A549 (cell line): ENCODE data around the gene TOM1L2. TPM values are rescaled to one million over a fixed set of nuclear protein-coding genes. Genes with fewer than 3 reads are reported as not detected.

Source experiments
- ATAC-seq, 2 experiments: fragments of 200-7000 bp in 1 of 2; fragments of >200 bp in 1 of 2; cut with Nextera tagmentation in 1 of 2; cut with Tn5 transposase in 1 of 2; 3 replicates each; pipeline versions ENCODE4 v1.8.0 to v1.9.1; 2018 to 2020; ENCODE audit warnings: mild to moderate bottlenecking in 1 of 2, moderate library complexity in 1 of 2
- CTCF ChIA-PET: fragments of 300-600 bp; sonication (Branson Sonifier 250); formaldehyde crosslinking; extraction: SDS; loops from one replicate; lab custom pipeline; 2021; ENCODE audit warnings: antibody characterized with exemption, inconsistent platforms; lab: Yijun Ruan, JAX
- POLR2A ChIA-PET: fragments of 350-600 bp; formaldehyde crosslinking; extraction: SDS; loops from one replicate; lab custom pipeline; 2021; ENCODE audit warnings: antibody characterized with exemption, inconsistent platforms; lab: Yijun Ruan, JAX
- DNase-seq, 2 experiments: peaks; one replicate each; pipeline versions ENCODE4 v3.0.0 to v3.0.0-alpha.2; 2011 to 2016; ENCODE audit warnings: low read depth in 1 of 2, low spot score in 1 of 2
- FAIRE-seq: peaks from 2 replicates; lab custom pipeline; 2011; peaks lifted over from hg19 to GRCh38; lab: Jason Lieb, UNC
- H3K27ac ChIP-seq, 2 experiments: fragments of >200 bp; sonication (Bioruptor Twin); formaldehyde crosslinking; 3 replicates each; pipeline ENCODE4 v1.5.1; 2016 to 2017
- H3K4me1 ChIP-seq: fragments of >200 bp; sonication (Bioruptor Twin); formaldehyde crosslinking; 3 replicates; pipeline ENCODE4 v1.6.1; 2016
- H3K4me2 ChIP-seq: fragments of >200 bp; sonication (Bioruptor Twin); formaldehyde crosslinking; 3 replicates; pipeline ENCODE4 v1.6.1; 2016
- H3K4me3 ChIP-seq: fragments of >200 bp; sonication (Bioruptor Twin); formaldehyde crosslinking; 3 replicates; pipeline ENCODE4 v1.5.1; 2016
- H3K9me3 ChIP-seq: fragments of >200 bp; sonication (Bioruptor Twin); formaldehyde crosslinking; 3 replicates; pipeline ENCODE4 v1.6.1; 2016
- CEBPB ChIP-seq, 2 experiments: fragments of >200 bp in 1 of 2; sonication (Bioruptor Twin) in 1 of 2; formaldehyde crosslinking in 1 of 2; IDR thresholded peaks; 2 replicates each; pipeline ENCODE4 v1.6.1; 2012 to 2016
- CHD2 ChIP-seq: fragments of 150-350 bp; IDR thresholded peaks from 2 replicates; pipeline ENCODE4 v1.6.1; 2014; ENCODE audit warnings: low read length; ENCODE audit not compliant: partially characterized antibody
- EHF ChIP-seq: fragments of 250-450 bp; sonication (Bioruptor Pico); IDR thresholded peaks from 2 replicates; pipeline ENCODE4 v1.5.0; 2020; ENCODE audit warnings: mild to moderate bottlenecking
- EP300 ChIP-seq, 2 experiments: fragments of >200 bp; sonication (Bioruptor Twin); formaldehyde crosslinking; IDR thresholded peaks; 2 replicates in 1 of 2; 3 replicates in 1 of 2; pipeline ENCODE4 v1.6.1; 2016 to 2017
- FOSB ChIP-seq: fragments of 250-450 bp; sonication (Bioruptor Pico); IDR thresholded peaks from 2 replicates; pipeline ENCODE4 v1.5.0; 2020; ENCODE audit warnings: mild to moderate bottlenecking, moderate library complexity
- GATA3 ChIP-seq: IDR thresholded peaks from 2 replicates; pipeline ENCODE4 v1.6.1; 2012; ENCODE audit warnings: borderline replicate concordance
- HEYL ChIP-seq: fragments of 250-450 bp; sonication (Bioruptor Pico); IDR thresholded peaks from 2 replicates; pipeline ENCODE4 v1.8.0; 2021; ENCODE audit warnings: mild to moderate bottlenecking, moderate library complexity
- HOXB13 ChIP-seq: fragments of 250-450 bp; sonication (Bioruptor Pico); IDR thresholded peaks from 2 replicates; pipeline ENCODE4 v1.5.0; 2020; ENCODE audit warnings: low read depth, mild to moderate bottlenecking, moderate library complexity
- JUN ChIP-seq, 2 experiments: fragments of >200 bp; sonication (Bioruptor Twin); formaldehyde crosslinking; IDR thresholded peaks; 2 replicates in 1 of 2; 3 replicates in 1 of 2; pipeline ENCODE4 v1.6.1; 2016 to 2017
- JUNB ChIP-seq: fragments of >200 bp; sonication (Bioruptor Twin); formaldehyde crosslinking; IDR thresholded peaks from 2 replicates; pipeline ENCODE4 v1.6.1; 2016
- MAFK ChIP-seq: fragments of 450-650 bp; IDR thresholded peaks from 2 replicates; pipeline ENCODE4 v1.6.1; 2014; ENCODE audit not compliant: partially characterized antibody
- NR3C1 ChIP-seq: fragments of >200 bp; sonication (Bioruptor Twin); formaldehyde crosslinking; IDR thresholded peaks from 3 replicates; pipeline ENCODE4 v1.6.1; 2017
- PHF8 ChIP-seq: fragments of 200-600 bp; sonication (generic); IDR thresholded peaks from 2 replicates; pipeline ENCODE4 v1.6.1; 2016; ENCODE audit warnings: low read depth, mild to moderate bottlenecking, antibody characterized with exemption, moderate library complexity, borderline replicate concordance
- POLR2AphosphoS2 ChIP-seq: conservative IDR thresholded peaks from 2 replicates; pipeline ENCODE4 v1.6.1; 2012; ENCODE audit warnings: low read length, improper control_type of control experiment, inconsistent platforms
- RARB ChIP-seq: fragments of 250-450 bp; sonication (Bioruptor Pico); IDR thresholded peaks from 2 replicates; pipeline ENCODE4 v1.8.0; 2021; ENCODE audit warnings: mild to moderate bottlenecking, moderate library complexity
- RFX5 ChIP-seq: fragments of 450-650 bp; IDR thresholded peaks from 2 replicates; pipeline ENCODE4 v1.7.1; 2014; ENCODE audit warnings: antibody characterized with exemption, mild to moderate bottlenecking, moderate library complexity
- ZFP36 ChIP-seq: fragments of 450-650 bp; IDR thresholded peaks from 2 replicates; pipeline ENCODE4 v1.6.1; 2014; ENCODE audit warnings: borderline replicate concordance; ENCODE audit not compliant: partially characterized antibody
- ZNF302 ChIP-seq: fragments of 250-450 bp; sonication (Bioruptor Pico); IDR thresholded peaks from 2 replicates; pipeline ENCODE4 v1.9.0; 2021; ENCODE audit warnings: inconsistent platforms, mild to moderate bottlenecking, moderate library complexity
- ZSCAN20 ChIP-seq: fragments of 250-450 bp; sonication (Bioruptor Pico); IDR thresholded peaks from 2 replicates; pipeline ENCODE4 v1.8.0; 2022; ENCODE audit warnings: mild to moderate bottlenecking, moderate library complexity
- WGBS: methylation state at CpG from one replicate; pipeline ENCODE4 v1.1.6; 2017; ENCODE audit errors: missing lambda C conversion rate; 5-methylcytosine and 5-hydroxymethylcytosine counted together
- polyA plus RNA-seq, 4 experiments: library from polyadenylated mRNA; depleted of rRNA in 3 of 4; stranded (reverse); fragments of >200 nt; fragmentation: RNase III in 1 of 4; extraction: RNeasy Plus Mini Kit Qiagen cat#74134 plus additional on column Dnase treatment in 1 of 4; gene quantifications; 2 replicates in 3 of 4; 3 replicates in 1 of 4; pipeline ENCODE4 v1.2.3, GENCODE V29; 2011 to 2017
- TF ChIP-seq, protein P1 (sequence below): fragments of 250-450 bp; sonication (Bioruptor Pico); IDR thresholded peaks from 2 replicates; pipeline ENCODE4 v1.5.0; 2021; ENCODE audit warnings: mild to moderate bottlenecking, moderate library complexity, borderline replicate concordance
- TF ChIP-seq, protein P2 (sequence below): IDR thresholded peaks from 2 replicates; pipeline ENCODE4 v1.6.1; 2012
- TF ChIP-seq, protein P3 (sequence below): fragments of 450-650 bp; IDR thresholded peaks from 2 replicates; pipeline ENCODE4 v1.6.1; 2014; ENCODE audit warnings: antibody characterized with exemption
- TF ChIP-seq, protein P4 (sequence below): fragments of 200-600 bp; sonication (generic); IDR thresholded peaks from 2 replicates; pipeline ENCODE4 v1.6.1; 2016; ENCODE audit warnings: antibody characterized with exemption, mild to moderate bottlenecking, moderate library complexity
- TF ChIP-seq, protein P5 (sequence below): IDR thresholded peaks from 2 replicates; pipeline ENCODE4 v1.6.1; 2012; ENCODE audit warnings: low read depth, borderline replicate concordance

TOM1L2 gene
- polyA plus RNA-seq, 2 of the 4 experiments (the other 2 are of a cell fraction): 19.2 to 24.7 TPM

DNA sequence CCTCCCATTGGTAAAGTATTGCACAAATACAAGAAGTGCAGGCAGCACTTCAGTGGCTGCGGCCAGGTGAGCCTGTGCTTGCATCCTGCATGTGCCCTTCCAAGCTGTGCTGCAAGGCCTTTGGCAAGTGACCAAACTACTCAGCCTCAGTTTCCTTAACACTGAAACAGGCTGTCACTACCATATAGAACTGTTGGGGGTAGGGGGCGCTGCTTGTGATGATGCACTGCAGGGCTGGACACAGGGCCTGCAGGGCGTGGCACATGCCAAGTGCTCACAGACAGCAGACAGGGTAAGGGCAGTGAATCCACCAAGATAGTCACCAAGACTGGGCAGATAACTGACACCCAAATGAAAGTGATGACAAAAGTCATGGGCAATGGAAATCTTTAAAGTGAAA lies 69.8 kb downstream of the TOM1L2 start:
- CTCF ChIA-PET: interaction anchor here (1.3 to 9.2 kb wide), 3 partner anchors 9 to 17 kb away, joined by 4 to 122 read pairs (median 121); no protein-coding TSS in a partner anchor
- TF ChIP-seq EHF (no peak), ZFP36 (no peak), HEYL (CRISPR knock-in tag) (no peak), ZNF302 (CRISPR knock-in tag) (no peak), PHF8 (no peak), CHD2 (no peak), NR3C1 (no peak)
- TF ChIP-seq, protein P1, sequence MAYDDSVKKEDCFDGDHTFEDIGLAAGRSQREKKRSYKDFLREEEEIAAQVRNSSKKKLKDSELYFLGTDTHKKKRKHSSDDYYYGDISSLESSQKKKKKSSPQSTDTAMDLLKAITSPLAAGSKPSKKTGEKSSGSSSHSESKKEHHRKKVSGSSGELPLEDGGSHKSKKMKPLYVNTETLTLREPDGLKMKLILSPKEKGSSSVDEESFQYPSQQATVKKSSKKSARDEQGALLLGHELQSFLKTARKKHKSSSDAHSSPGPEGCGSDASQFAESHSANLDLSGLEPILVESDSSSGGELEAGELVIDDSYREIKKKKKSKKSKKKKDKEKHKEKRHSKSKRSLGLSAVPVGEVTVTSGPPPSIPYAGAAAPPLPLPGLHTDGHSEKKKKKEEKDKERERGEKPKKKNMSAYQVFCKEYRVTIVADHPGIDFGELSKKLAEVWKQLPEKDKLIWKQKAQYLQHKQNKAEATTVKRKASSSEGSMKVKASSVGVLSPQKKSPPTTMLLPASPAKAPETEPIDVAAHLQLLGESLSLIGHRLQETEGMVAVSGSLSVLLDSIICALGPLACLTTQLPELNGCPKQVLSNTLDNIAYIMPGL (CRISPR knock-in tag): no peak
- TF ChIP-seq, protein P2, sequence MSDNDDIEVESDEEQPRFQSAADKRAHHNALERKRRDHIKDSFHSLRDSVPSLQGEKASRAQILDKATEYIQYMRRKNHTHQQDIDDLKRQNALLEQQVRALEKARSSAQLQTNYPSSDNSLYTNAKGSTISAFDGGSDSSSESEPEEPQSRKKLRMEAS: no peak
- Histone ChIP-seq H3K27ac (peak overlapping the region in 1 of 2 experiments; percentile 84; a peak in 4 of 6 replicates), H3K4me1 (peaks cover 41% of the 10 kb centered on the region), H3K9me3 (no peaks in the 10 kb centered on the region), H3K4me2 (peak overlapping the region; percentile 34), H3K4me3 (no peak overlapping the region)
- POLR2A ChIA-PET: no interaction called here
- peak in 1 of 2 experiments; percentile 32; a peak in 1 of 6 replicates for ATAC-seq
- FAIRE-seq: no peak
- 67% methylated on average over 3 of the region's 3 CpGs for WGBS
- no peak for DNase-seq

DNA sequence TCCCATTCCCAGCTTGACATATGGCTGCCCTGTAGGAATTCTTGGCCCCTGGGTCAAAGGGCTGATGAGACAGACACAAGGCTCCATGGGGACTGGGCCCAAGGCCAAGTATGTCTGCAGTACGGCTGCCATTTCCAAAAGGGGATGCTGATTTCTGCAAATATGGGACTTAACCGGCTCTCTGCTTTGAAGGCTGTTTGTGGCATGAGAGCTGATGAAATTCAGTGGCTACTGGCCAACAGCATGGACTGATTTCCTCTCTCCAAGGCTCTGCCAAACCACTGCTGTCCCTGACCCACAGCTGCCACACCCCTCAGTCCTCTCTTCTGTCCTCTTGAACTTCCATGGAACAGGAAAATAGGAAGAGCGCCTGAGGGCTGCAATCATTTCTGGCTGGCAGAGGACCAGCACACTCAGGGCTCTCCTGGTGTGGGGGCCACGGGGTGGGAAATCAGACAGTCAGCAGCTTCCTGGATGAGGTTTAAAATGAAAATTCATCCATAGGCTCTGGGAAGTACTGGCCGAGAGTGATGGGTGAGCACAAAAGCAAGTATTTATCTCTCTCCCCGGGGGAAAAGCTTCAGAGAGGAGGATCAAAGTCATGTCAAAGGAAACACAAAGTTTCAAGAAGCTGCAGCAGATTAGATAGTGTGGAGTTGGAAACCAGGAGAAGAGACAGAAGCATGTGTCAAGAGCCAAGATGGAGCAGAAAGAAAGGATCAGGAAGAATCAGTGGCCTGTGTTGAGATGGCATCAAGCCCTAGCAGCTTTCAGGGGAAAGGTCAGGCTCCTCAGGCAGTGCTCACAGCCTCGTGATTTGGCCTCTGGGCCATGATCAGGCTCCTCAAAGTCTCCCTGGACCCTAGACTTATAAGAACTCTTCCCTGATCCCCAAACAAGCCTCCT lies 71.3 kb downstream of the TOM1L2 start:
- 27% methylated on average over 7 of the region's 7 CpGs for WGBS
- POLR2A ChIA-PET: interaction anchor here (0.6 to 1.2 kb wide), 4 partner anchors 10 to 134 kb away, joined by 3 to 5 read pairs (median 4); no protein-coding TSS in a partner anchor

DNA sequence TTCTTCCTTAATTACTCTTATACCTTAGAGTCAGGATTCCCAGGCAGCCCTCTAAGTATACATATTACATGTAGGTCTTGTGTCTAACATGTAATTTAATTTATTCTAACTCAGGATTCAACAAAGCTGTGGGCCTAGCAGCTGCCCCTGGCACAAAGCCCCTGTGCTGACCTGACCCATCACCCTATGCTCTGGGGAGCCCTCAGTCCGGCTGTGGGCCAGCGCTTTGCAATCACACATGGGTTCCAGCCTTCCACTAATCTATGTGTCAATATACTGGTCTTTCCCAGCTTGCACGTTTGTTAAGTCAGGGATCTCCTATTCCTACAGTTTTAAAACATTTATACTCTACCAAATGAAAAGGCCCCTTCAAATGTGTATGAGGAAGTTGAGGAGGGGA lies 72.7 kb downstream of the TOM1L2 start:
- ATAC-seq (no peak), FAIRE-seq (no peak), DNase-seq (no peak)
- ChIA-PET CTCF (interaction anchor here (1.0 to 9.2 kb wide), 12 partner anchors 8 to 134 kb away, joined by 3 to 122 read pairs (median 4); partner anchors contain the start of genes DRC3 and TOM1L2), POLR2A (no interaction called here)
- Histone ChIP-seq H3K9me3 (no peaks in the 10 kb centered on the region), H3K4me2 (no peak overlapping the region; the same call in 2 of the 3 replicates), H3K4me3 (no peak overlapping the region), H3K27ac (peak overlapping the region; percentile 74 to 84; a peak in 5 of 6 replicates), H3K4me1 (peaks cover 50% of the 10 kb centered on the region)
- 89% methylated on average over 3 of the region's 3 CpGs for WGBS
- TF ChIP-seq, protein P2: no peak
- TF ChIP-seq HOXB13 (CRISPR knock-in tag) (no peak), EHF (no peak), ZSCAN20 (no peak), RARB (no peak), ZNF302 (CRISPR knock-in tag) (no peak), POLR2AphosphoS2 (no peak), JUNB (no peak), RFX5 (no peak)
- TF ChIP-seq, protein P3, sequence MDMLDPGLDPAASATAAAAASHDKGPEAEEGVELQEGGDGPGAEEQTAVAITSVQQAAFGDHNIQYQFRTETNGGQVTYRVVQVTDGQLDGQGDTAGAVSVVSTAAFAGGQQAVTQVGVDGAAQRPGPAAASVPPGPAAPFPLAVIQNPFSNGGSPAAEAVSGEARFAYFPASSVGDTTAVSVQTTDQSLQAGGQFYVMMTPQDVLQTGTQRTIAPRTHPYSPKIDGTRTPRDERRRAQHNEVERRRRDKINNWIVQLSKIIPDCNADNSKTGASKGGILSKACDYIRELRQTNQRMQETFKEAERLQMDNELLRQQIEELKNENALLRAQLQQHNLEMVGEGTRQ: no peak
- TF ChIP-seq, protein P4, sequence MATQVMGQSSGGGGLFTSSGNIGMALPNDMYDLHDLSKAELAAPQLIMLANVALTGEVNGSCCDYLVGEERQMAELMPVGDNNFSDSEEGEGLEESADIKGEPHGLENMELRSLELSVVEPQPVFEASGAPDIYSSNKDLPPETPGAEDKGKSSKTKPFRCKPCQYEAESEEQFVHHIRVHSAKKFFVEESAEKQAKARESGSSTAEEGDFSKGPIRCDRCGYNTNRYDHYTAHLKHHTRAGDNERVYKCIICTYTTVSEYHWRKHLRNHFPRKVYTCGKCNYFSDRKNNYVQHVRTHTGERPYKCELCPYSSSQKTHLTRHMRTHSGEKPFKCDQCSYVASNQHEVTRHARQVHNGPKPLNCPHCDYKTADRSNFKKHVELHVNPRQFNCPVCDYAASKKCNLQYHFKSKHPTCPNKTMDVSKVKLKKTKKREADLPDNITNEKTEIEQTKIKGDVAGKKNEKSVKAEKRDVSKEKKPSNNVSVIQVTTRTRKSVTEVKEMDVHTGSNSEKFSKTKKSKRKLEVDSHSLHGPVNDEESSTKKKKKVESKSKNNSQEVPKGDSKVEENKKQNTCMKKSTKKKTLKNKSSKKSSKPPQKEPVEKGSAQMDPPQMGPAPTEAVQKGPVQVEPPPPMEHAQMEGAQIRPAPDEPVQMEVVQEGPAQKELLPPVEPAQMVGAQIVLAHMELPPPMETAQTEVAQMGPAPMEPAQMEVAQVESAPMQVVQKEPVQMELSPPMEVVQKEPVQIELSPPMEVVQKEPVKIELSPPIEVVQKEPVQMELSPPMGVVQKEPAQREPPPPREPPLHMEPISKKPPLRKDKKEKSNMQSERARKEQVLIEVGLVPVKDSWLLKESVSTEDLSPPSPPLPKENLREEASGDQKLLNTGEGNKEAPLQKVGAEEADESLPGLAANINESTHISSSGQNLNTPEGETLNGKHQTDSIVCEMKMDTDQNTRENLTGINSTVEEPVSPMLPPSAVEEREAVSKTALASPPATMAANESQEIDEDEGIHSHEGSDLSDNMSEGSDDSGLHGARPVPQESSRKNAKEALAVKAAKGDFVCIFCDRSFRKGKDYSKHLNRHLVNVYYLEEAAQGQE: no peak

More for the DNA sequence above, 71.3 kb downstream of the TOM1L2 start:
- TF ChIP-seq MAFK: peak; percentile 8
- peak; percentile 12 to 78; a peak in 2 of 5 replicates for TF ChIP-seq EP300 (IDR thresholded peaks at IDR 0.05)
- TF ChIP-seq JUN (IDR thresholded peaks at IDR 0.05): peak; percentile 56 to 81; a peak in 3 of 5 replicates
- peak; percentile 43; the same call in 1 of the 2 replicates for TF ChIP-seq GATA3
- TF ChIP-seq JUNB: peak; percentile 48; the same call in 1 of the 2 replicates
- TF ChIP-seq, protein P5, sequence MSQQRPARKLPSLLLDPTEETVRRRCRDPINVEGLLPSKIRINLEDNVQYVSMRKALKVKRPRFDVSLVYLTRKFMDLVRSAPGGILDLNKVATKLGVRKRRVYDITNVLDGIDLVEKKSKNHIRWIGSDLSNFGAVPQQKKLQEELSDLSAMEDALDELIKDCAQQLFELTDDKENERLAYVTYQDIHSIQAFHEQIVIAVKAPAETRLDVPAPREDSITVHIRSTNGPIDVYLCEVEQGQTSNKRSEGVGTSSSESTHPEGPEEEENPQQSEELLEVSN: no peak
- no peak for TF ChIP-seq FOSB (CRISPR knock-in tag)
- TF ChIP-seq, protein P2: peak; percentile 38; the same call in 1 of the 2 replicates
- peak; percentile 49 to 77; a peak in 3 of 4 replicates for TF ChIP-seq CEBPB (IDR thresholded peaks at IDR 0.05)
- peak; percentile 78 for FAIRE-seq
- Histone ChIP-seq H3K4me3 (no peak overlapping the region), H3K27ac (peak overlapping the region; percentile 74 to 84), H3K9me3 (no peaks in the 10 kb centered on the region), H3K4me2 (peak overlapping the region; percentile 62), H3K4me1 (peaks cover 50% of the 10 kb centered on the region)
- CTCF ChIA-PET: interaction anchor here (0.7 to 9.2 kb wide), 11 partner anchors 9 to 384 kb away, joined by 3 to 122 read pairs (median 8); partner anchors contain the start of genes DRC3 and TOM1L2
- DNase-seq: peak; percentile 83 to 85
- ATAC-seq: peak; percentile 83 to 84
